ENCODE data around the gene PUSL1.
A peak's percentile ranks its signal among the peaks of the same experiment; 100 is the strongest.

PUSL1 gene

GRCh38 chr1:1294250-1294890 lies 14.0 kb upstream of the PUSL1 start:
- H3K27me3 ChIP-seq (ENCODE audit: control insufficient read depth, insufficient read depth, low read length), result no peaks in the 10 kb centered on the region
- H3K4me1 ChIP-seq (ENCODE audit: control insufficient read depth, insufficient read depth, low read length), result peaks cover 2% of the 10 kb centered on the region; the same call in 1 of the 2 replicates
- H3K36me3 ChIP-seq (ENCODE audit: control insufficient read depth, insufficient read depth, low read length), result no peaks in the 10 kb centered on the region; the same call in 1 of the 2 replicates
- H3K9me3 ChIP-seq (ENCODE audit: control insufficient read depth, insufficient read depth, low read length), result no peaks in the 10 kb centered on the region
- WGBS (ENCODE audit: insufficient coverage, insufficient read length), result no CpG with 5 or more reads among the region's 58 CpGs
- DNase-seq (ENCODE audit: low read depth, low spot score), result no peak
- peak overlapping the region; percentile 1 for H3K4me3 ChIP-seq (ENCODE audit: low read length)
- H3K27ac ChIP-seq (ENCODE audit: low read length), result no peak overlapping the region

GRCh38 chr1:1295154-1295923 lies 13.1 kb upstream of the PUSL1 start:
- no CpG with 5 or more reads among the region's 35 CpGs for WGBS (ENCODE audit: insufficient coverage, insufficient read length)
- H3K36me3 ChIP-seq (ENCODE audit: control insufficient read depth, insufficient read depth, low read length), result no peaks in the 10 kb centered on the region; the same call in 1 of the 2 replicates

GRCh38 chr1:1296070-1297061 lies 12.0 kb upstream of the PUSL1 start:
- no peak overlapping the region for H3K27ac ChIP-seq (ENCODE audit: low read length)
- H3K4me1 ChIP-seq (ENCODE audit: control insufficient read depth, insufficient read depth, low read length), result peaks cover 2% of the 10 kb centered on the region; the same call in 1 of the 2 replicates
- DNase-seq (ENCODE audit: low read depth, low spot score), result no peak
- WGBS (ENCODE audit: insufficient coverage, insufficient read length), result no CpG with 5 or more reads among the region's 62 CpGs
- H3K9me3 ChIP-seq (ENCODE audit: control insufficient read depth, insufficient read depth, low read length), result no peaks in the 10 kb centered on the region
- no peaks in the 10 kb centered on the region for H3K27me3 ChIP-seq (ENCODE audit: control insufficient read depth, insufficient read depth, low read length)
- no peaks in the 10 kb centered on the region; the same call in 1 of the 2 replicates for H3K36me3 ChIP-seq (ENCODE audit: control insufficient read depth, insufficient read depth, low read length)
- no peak overlapping the region for H3K4me3 ChIP-seq (ENCODE audit: low read length)

More at GRCh38 chr1:1295154-1295923, 13.1 kb upstream of the PUSL1 start:
- Histone ChIP-seq H3K27ac (ENCODE audit: low read length) (no peak overlapping the region), H3K27me3 (ENCODE audit: control insufficient read depth, insufficient read depth, low read length) (no peaks in the 10 kb centered on the region), H3K9me3 (ENCODE audit: control insufficient read depth, insufficient read depth, low read length) (no peaks in the 10 kb centered on the region), H3K4me1 (ENCODE audit: control insufficient read depth, insufficient read depth, low read length) (peaks cover 2% of the 10 kb centered on the region; the same call in 1 of the 2 replicates), H3K4me3 (ENCODE audit: low read length) (no peak overlapping the region)
- DNase-seq (ENCODE audit: low read depth, low spot score), result no peak

- no peaks in the 10 kb centered on the region for H3K27me3 ChIP-seq (ENCODE audit: control insufficient read depth, insufficient read depth, low read length)
- no peaks in the 10 kb centered on the region for H3K9me3 ChIP-seq (ENCODE audit: control insufficient read depth, insufficient read depth, low read length)
- H3K27ac ChIP-seq (ENCODE audit: low read length), result no peak overlapping the region
- H3K4me3 ChIP-seq (ENCODE audit: low read length), result no peak overlapping the region
- DNase-seq (ENCODE audit: low read depth, low spot score), result no peak
- no CpG with 5 or more reads among the region's 31 CpGs for WGBS (ENCODE audit: insufficient coverage, insufficient read length)
- H3K36me3 ChIP-seq (ENCODE audit: control insufficient read depth, insufficient read depth, low read length), result no peaks in the 10 kb centered on the region; the same call in 1 of the 2 replicates
- H3K4me1 ChIP-seq (ENCODE audit: control insufficient read depth, insufficient read depth, low read length), result peaks cover 2% of the 10 kb centered on the region; the same call in 1 of the 2 replicates
Observed at GRCh38 chr1:1297802-1298424, 10.5 kb upstream of the PUSL1 start.

GRCh38 chr1:1298861-1299685 lies 9.3 kb upstream of the PUSL1 start:
- no peak overlapping the region for H3K27ac ChIP-seq (ENCODE audit: low read length)
- DNase-seq (ENCODE audit: low read depth, low spot score), result no peak
- H3K4me1 ChIP-seq (ENCODE audit: control insufficient read depth, insufficient read depth, low read length), result no peaks in the 10 kb centered on the region; the same call in 1 of the 2 replicates
- H3K27me3 ChIP-seq (ENCODE audit: control insufficient read depth, insufficient read depth, low read length), result no peaks in the 10 kb centered on the region
- WGBS (ENCODE audit: insufficient coverage, insufficient read length), result no CpG with 5 or more reads among the region's 30 CpGs
- no peak overlapping the region for H3K4me3 ChIP-seq (ENCODE audit: low read length)
- no peaks in the 10 kb centered on the region; the same call in 1 of the 2 replicates for H3K36me3 ChIP-seq (ENCODE audit: control insufficient read depth, insufficient read depth, low read length)
- no peaks in the 10 kb centered on the region for H3K9me3 ChIP-seq (ENCODE audit: control insufficient read depth, insufficient read depth, low read length)

- H3K9me3 ChIP-seq (ENCODE audit: control insufficient read depth, insufficient read depth, low read length), result no peaks in the 10 kb centered on the region
- no peaks in the 10 kb centered on the region for H3K27me3 ChIP-seq (ENCODE audit: control insufficient read depth, insufficient read depth, low read length)
- no CpG with 5 or more reads among the region's 22 CpGs for WGBS (ENCODE audit: insufficient coverage, insufficient read length)
- H3K36me3 ChIP-seq (ENCODE audit: control insufficient read depth, insufficient read depth, low read length), result no peaks in the 10 kb centered on the region; the same call in 1 of the 2 replicates
- no peak overlapping the region for H3K27ac ChIP-seq (ENCODE audit: low read length)
- no peak overlapping the region for H3K4me3 ChIP-seq (ENCODE audit: low read length)
- no peak for DNase-seq (ENCODE audit: low read depth, low spot score)
- peaks cover 4% of the 10 kb centered on the region; the same call in 1 of the 2 replicates for H3K4me1 ChIP-seq (ENCODE audit: control insufficient read depth, insufficient read depth, low read length)
Observed at GRCh38 chr1:1299686-1300351, 8.6 kb upstream of the PUSL1 start.

- no peak for DNase-seq (ENCODE audit: low read depth, low spot score)
- WGBS (ENCODE audit: insufficient coverage, insufficient read length), result no CpG with 5 or more reads among the region's 12 CpGs
- Histone ChIP-seq H3K4me3 (ENCODE audit: low read length) (no peak overlapping the region), H3K27me3 (ENCODE audit: control insufficient read depth, insufficient read depth, low read length) (no peaks in the 10 kb centered on the region), H3K36me3 (ENCODE audit: control insufficient read depth, insufficient read depth, low read length) (no peaks in the 10 kb centered on the region; the same call in 1 of the 2 replicates), H3K9me3 (ENCODE audit: control insufficient read depth, insufficient read depth, low read length) (no peaks in the 10 kb centered on the region), H3K4me1 (ENCODE audit: control insufficient read depth, insufficient read depth, low read length) (peaks cover 6% of the 10 kb centered on the region), H3K27ac (ENCODE audit: low read length) (no peak overlapping the region)
Observed at GRCh38 chr1:1300352-1300739, 8.1 kb upstream of the PUSL1 start.

- H3K27me3 ChIP-seq (ENCODE audit: control insufficient read depth, insufficient read depth, low read length), result no peaks in the 10 kb centered on the region
- no peak overlapping the region for H3K27ac ChIP-seq (ENCODE audit: low read length)
- no peaks in the 10 kb centered on the region for H3K9me3 ChIP-seq (ENCODE audit: control insufficient read depth, insufficient read depth, low read length)
- H3K4me3 ChIP-seq (ENCODE audit: low read length), result no peak overlapping the region
- H3K36me3 ChIP-seq (ENCODE audit: control insufficient read depth, insufficient read depth, low read length), result no peaks in the 10 kb centered on the region; the same call in 1 of the 2 replicates
- DNase-seq (ENCODE audit: low read depth, low spot score), result no peak
- no CpG with 5 or more reads among the region's 9 CpGs for WGBS (ENCODE audit: insufficient coverage, insufficient read length)
- H3K4me1 ChIP-seq (ENCODE audit: control insufficient read depth, insufficient read depth, low read length), result peaks cover 13% of the 10 kb centered on the region
Observed at GRCh38 chr1:1302006-1302430, 6.4 kb upstream of the PUSL1 start.

Measured in iPS DF 6.9 (cell line).